ENCODE data around the gene HECW1.

The HECW1 gene

GRCh38 chr7:43535031-43535451 is 422.6 kb downstream of the HECW1 start:
- TF ChIP-seq, protein P1, sequence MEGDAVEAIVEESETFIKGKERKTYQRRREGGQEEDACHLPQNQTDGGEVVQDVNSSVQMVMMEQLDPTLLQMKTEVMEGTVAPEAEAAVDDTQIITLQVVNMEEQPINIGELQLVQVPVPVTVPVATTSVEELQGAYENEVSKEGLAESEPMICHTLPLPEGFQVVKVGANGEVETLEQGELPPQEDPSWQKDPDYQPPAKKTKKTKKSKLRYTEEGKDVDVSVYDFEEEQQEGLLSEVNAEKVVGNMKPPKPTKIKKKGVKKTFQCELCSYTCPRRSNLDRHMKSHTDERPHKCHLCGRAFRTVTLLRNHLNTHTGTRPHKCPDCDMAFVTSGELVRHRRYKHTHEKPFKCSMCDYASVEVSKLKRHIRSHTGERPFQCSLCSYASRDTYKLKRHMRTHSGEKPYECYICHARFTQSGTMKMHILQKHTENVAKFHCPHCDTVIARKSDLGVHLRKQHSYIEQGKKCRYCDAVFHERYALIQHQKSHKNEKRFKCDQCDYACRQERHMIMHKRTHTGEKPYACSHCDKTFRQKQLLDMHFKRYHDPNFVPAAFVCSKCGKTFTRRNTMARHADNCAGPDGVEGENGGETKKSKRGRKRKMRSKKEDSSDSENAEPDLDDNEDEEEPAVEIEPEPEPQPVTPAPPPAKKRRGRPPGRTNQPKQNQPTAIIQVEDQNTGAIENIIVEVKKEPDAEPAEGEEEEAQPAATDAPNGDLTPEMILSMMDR (IDR thresholded peaks at IDR 0.05; ENCODE audit: low read depth, low read length) = no peak
- DNase-seq (ENCODE audit: extremely low read depth, low read depth) = no peak

GRCh38 chr7:43535810-43536585 is 423.6 kb downstream of the HECW1 start:
- peak; percentile 87 for DNase-seq (ENCODE audit: extremely low read depth, low read depth)

GRCh38 chr7:43536773-43537172 is 424.3 kb downstream of the HECW1 start:
- no peak for DNase-seq (ENCODE audit: extremely low read depth, low read depth)
- TF ChIP-seq, protein P1 (IDR thresholded peaks at IDR 0.05; ENCODE audit: low read depth, low read length) = no peak

More at GRCh38 chr7:43535810-43536585, 423.6 kb downstream of the HECW1 start:
- TF ChIP-seq, protein P1 (IDR thresholded peaks at IDR 0.05; ENCODE audit: low read depth, low read length) = no peak

GRCh38 chr7:43537765-43538403 is 425.4 kb downstream of the HECW1 start:
- DNase-seq (ENCODE audit: extremely low read depth, low read depth) = no peak
- TF ChIP-seq, protein P1 (IDR thresholded peaks at IDR 0.05; ENCODE audit: low read depth, low read length) = no peak

DNA sequence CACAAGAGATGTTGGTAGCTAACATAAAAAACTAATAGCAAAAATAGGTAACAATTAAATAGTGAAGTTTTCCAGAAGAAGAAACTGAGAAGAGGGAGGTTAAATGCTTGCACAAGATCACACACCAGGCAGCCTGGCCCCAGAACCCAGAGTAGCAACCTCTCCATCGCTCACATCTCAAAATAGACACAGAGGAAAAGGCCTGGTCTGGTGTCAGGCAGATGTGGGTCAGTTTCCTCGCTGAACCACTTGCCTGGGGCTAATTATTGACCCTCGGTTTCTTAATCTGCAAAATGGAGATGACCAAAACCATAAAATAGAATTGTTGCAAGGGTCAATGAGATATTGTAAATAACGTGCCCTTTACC is 425.9 kb downstream of the HECW1 start:
- TF ChIP-seq, protein P1 (IDR thresholded peaks at IDR 0.05; ENCODE audit: low read depth, low read length) = no peak
- no peak for DNase-seq (ENCODE audit: extremely low read depth, low read depth)

- TF ChIP-seq, protein P1 (IDR thresholded peaks at IDR 0.05; ENCODE audit: low read depth, low read length) = no peak
- DNase-seq (ENCODE audit: extremely low read depth, low read depth) = no peak
Measured at GRCh38 chr7:43540471-43540870, 428.0 kb downstream of the HECW1 start.

DNA sequence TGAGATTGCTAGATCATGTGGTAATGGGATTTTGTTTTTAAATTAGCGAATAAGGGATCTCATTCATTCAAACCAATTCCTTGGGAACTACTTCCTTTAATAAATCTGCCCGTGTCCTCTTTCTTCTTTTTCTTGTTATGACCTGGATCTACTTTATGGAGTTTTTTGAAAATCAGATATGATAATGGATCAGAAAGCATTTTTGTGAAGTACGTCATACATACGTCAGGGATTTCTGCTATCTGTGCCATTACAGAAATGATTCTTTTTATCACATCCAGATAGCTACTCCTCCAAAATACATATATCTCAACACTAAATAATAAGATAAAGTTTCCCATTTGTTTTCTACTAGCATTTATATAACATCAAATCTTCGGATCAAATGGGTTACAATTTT is 430.3 kb downstream of the HECW1 start:
- no peak for DNase-seq (ENCODE audit: extremely low read depth, low read depth)
- TF ChIP-seq, protein P1 (IDR thresholded peaks at IDR 0.05; ENCODE audit: low read depth, low read length) = no peak

Measured in AG09319 (cell line).